ENCODE results near the gene STAM. TPM values are rescaled to one million over a fixed set of nuclear protein-coding genes. Genes with fewer than 3 reads are reported as not detected.
"Not testable (repeated sequence)": the region's sequence is repeated elsewhere in the genome, so short reads cannot be mapped to it uniquely, and the experiment has no call there.

Gene STAM
- total and polyA plus RNA-seq, 7 donors: 5.4 to 19.3 (median 13.7) TPM

GRCh38 chr10:17713758-17714157 is 69.8 kb downstream of the STAM start:
- H3K4me3 ChIP-seq: no peak overlapping the region
- WGBS, 2 donors: 95 to 96% methylated on average over 10 of the region's 10 CpGs
- no peaks in the 10 kb centered on the region for H3K27me3 ChIP-seq
- intact Hi-C loops (cut with DNase I): no loop called here
- TF ChIP-seq POLR2AphosphoS5 (IDR thresholded peaks at IDR 0.05) (no peak), EP300 (IDR thresholded peaks at IDR 0.05) (no peak), POLR2A (IDR thresholded peaks at IDR 0.05) (no peak), CTCF (IDR thresholded peaks at IDR 0.05) (no peak)
- no peak overlapping the region for H3K27ac ChIP-seq
- H3K4me1 ChIP-seq: peaks cover 0 to 3% (median 0%) of the 10 kb centered on the region in 4 donors
- no peak for DNase-seq
- no peaks in the 10 kb centered on the region for H3K9me3 ChIP-seq
- peaks cover 0 to 79% (median 20%) of the 10 kb centered on the region in 4 donors for H3K36me3 ChIP-seq

DNA sequence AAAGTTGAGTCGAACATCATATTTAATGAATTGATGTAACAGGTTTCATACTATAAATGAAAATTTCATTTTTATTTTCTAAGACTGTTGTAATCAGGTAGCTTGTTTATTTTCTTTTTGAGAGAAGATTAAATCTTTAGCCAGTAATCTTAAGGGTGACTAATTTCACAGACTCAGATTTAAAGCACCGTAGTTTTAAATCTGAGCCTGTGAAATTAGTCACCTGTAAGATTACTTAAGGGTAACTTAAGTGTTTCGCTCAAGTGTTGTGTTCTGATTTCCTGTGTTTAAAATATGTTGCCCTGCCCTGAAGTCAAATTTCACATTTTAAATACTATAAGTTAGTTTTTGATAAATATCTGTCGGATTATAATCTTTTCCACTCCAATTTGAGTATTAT is 72.2 kb downstream of the STAM start:
- H3K36me3 ChIP-seq: peaks cover 0 to 61% (median 20%) of the 10 kb centered on the region in 4 donors
- H3K4me1 ChIP-seq: peaks cover 0 to 3% (median 0%) of the 10 kb centered on the region in 4 donors
- H3K27ac ChIP-seq: no peak overlapping the region
- DNase-seq: no peak
- no peak overlapping the region for H3K4me3 ChIP-seq
- intact Hi-C loops (cut with DNase I): no loop called here
- 95 to 96% methylated on average over 4 of the region's 4 CpGs for WGBS, 2 donors
- no peaks in the 10 kb centered on the region for H3K9me3 ChIP-seq
- no peak for TF ChIP-seq CTCF (IDR thresholded peaks at IDR 0.05)
- TF ChIP-seq POLR2A (IDR thresholded peaks at IDR 0.05): no peak
- TF ChIP-seq EP300 (IDR thresholded peaks at IDR 0.05): no peak
- TF ChIP-seq POLR2AphosphoS5 (IDR thresholded peaks at IDR 0.05): no peak
- H3K27me3 ChIP-seq: no peaks in the 10 kb centered on the region

DNA sequence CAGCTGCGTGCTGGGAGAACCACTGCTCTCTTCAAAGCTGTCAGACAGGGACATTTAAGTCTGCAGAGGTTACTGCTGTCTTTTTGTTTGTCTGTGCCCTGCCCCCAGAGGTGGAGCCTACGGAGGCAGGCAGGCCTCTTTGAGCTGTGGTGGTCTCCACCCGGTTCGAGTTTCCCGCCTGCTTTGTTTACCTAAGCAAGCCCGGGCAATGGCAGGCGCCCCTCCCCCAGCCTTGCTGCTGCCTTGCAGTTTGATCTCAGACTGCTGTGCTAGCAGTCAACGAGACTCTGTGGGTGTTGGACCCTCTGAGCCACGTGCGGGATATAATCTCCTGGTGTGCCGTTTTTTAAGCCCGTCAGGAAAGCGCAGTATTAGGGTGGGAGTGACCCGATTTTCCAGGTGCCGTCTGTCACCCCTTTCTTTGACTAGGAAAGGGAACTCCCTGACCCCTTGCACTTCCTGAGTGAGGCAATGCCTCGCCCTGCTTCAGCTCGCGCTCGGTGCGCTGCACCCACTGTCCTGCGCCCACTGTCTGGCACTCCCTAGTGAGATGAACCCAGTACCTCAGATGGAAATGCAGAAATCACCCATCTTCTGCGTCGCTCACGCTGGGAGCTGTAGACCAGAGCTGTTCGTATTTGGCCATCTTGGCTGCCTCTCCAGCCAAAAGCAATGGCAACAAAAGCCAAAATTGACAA is 78.5 kb downstream of the STAM start:
- intact Hi-C loops (cut with DNase I); H3K4me1 ChIP-seq; H3K27ac ChIP-seq; H3K27me3 ChIP-seq; DNase-seq; H3K36me3 ChIP-seq; H3K9me3 ChIP-seq; H3K4me3 ChIP-seq: not testable (repeated sequence)
- WGBS, 2 donors: 92 to 96% methylated on average over 24 of the region's 25 CpGs

GRCh38 chr10:17725703-17726102 is 81.8 kb downstream of the STAM start:
- no peak for TF ChIP-seq POLR2AphosphoS5 (IDR thresholded peaks at IDR 0.05)
- TF ChIP-seq CTCF (IDR thresholded peaks at IDR 0.05): no peak
- TF ChIP-seq EP300 (IDR thresholded peaks at IDR 0.05): no peak
- no peak for TF ChIP-seq POLR2A (IDR thresholded peaks at IDR 0.05)
- no peak for DNase-seq
- intact Hi-C loops (cut with DNase I): no loop called here
- H3K9me3 ChIP-seq: no peaks in the 10 kb centered on the region
- no peaks in the 10 kb centered on the region for H3K4me1 ChIP-seq
- 76 to 92% methylated on average over 7 of the region's 7 CpGs for WGBS, 2 donors
- H3K27me3 ChIP-seq: no peaks in the 10 kb centered on the region
- peaks cover 0 to 5% (median 0%) of the 10 kb centered on the region in 4 donors for H3K36me3 ChIP-seq
- no peak overlapping the region for H3K27ac ChIP-seq
- no peak overlapping the region for H3K4me3 ChIP-seq

DNA sequence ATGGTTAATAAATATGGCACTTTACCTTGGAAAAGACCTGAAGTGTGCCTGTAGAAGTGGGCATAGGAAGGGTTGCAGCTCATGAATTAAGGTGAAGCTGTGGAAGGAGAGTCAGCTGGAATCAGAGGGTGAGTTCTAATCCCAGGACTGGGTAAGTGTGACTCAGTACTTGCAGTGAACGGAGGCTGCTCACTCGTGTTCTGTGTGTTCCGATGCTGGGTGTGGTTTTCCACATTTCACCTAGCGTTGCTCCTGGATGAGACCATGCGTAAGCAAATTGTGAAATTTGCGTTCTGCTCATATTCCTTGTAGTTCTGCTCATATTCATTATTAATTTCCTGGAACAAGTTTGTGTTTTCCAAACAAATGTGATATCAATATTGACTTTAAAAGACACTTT is 85.7 kb downstream of the STAM start:
- TF ChIP-seq POLR2AphosphoS5 (IDR thresholded peaks at IDR 0.05): no peak
- no peak for TF ChIP-seq EP300 (IDR thresholded peaks at IDR 0.05)
- no peak for TF ChIP-seq POLR2A (IDR thresholded peaks at IDR 0.05)
- no peak for TF ChIP-seq CTCF (IDR thresholded peaks at IDR 0.05)
- 91 to 92% methylated on average over 6 of the region's 6 CpGs for WGBS, 2 donors
- Histone ChIP-seq H3K36me3 (no peaks in the 10 kb centered on the region), H3K27me3 (no peaks in the 10 kb centered on the region), H3K4me3 (no peak overlapping the region), H3K4me1 (no peaks in the 10 kb centered on the region), H3K27ac (no peak overlapping the region), H3K9me3 (no peaks in the 10 kb centered on the region)
- intact Hi-C loops (cut with DNase I): no loop called here
- no peak for DNase-seq
